Panc1 (cell line): Measurements from ENCODE around the gene CCL20. TPM values are rescaled to one million over a fixed set of nuclear protein-coding genes. Genes with fewer than 3 reads are reported as not detected.

Experiments
- ATAC-seq: fragments of 200-7000 bp; cut with Tn5 transposase; 2 replicates; pipeline ENCODE4 v1.9.1; 2020; ENCODE audit warnings: mild to moderate bottlenecking, moderate library complexity
- BruUV-seq: library from RNA; stranded (reverse); fragments of 400-500 nt; replicated peaks from 2 replicates; lab custom pipeline; 2021; lab: Mats Ljungman, UMichigan
- CTCF ChIA-PET: fragments of 300-600 bp; sonication (Branson Sonifier 250); formaldehyde crosslinking; loops from one replicate; lab custom pipeline; 2022; ENCODE audit warnings: antibody characterized with exemption; lab: Charles Lee
- POLR2A ChIA-PET: fragments of 300-600 bp; sonication (Branson Sonifier 250); formaldehyde crosslinking; loops from one replicate; lab custom pipeline; 2022; ENCODE audit warnings: antibody characterized with exemption; lab: Charles Lee
- DNase-seq: peaks from one replicate; pipeline ENCODE4 v3.0.0-alpha.2; 2010; ENCODE audit warnings: low read depth, low spot score
- H3K27ac ChIP-seq: 2 replicates; pipeline ENCODE4 v1.5.1; 2011; ENCODE audit warnings: mild to moderate bottlenecking, low read length, inconsistent platforms
- H3K27me3 ChIP-seq: fragments of 200-500 bp; sonication (Bioruptor generic); 2 replicates; pipeline ENCODE4 v1.6.0; 2014; ENCODE audit warnings: low read length, inconsistent platforms; ENCODE audit not compliant: control insufficient read depth, insufficient read depth
- H3K36me3 ChIP-seq: fragments of 200-500 bp; sonication (Bioruptor generic); 2 replicates; pipeline ENCODE4 v1.5.1; 2014; ENCODE audit warnings: inconsistent platforms, mild to moderate bottlenecking, low read length, moderate library complexity; ENCODE audit not compliant: control insufficient read depth, insufficient read depth
- H3K4me1 ChIP-seq: 2 replicates; pipeline ENCODE4 v1.5.1; 2011; ENCODE audit warnings: inconsistent platforms, mild to moderate bottlenecking, low read length, moderate library complexity; ENCODE audit not compliant: control insufficient read depth, insufficient read depth
- H3K4me3 ChIP-seq, 2 experiments: 2 replicates each; pipeline ENCODE4 v1.5.1; 2011 to 2012; ENCODE audit warnings: low read depth in 2 of 2, low read length in 2 of 2, mild to moderate bottlenecking in 2 of 2, inconsistent platforms in 1 of 2, moderate library complexity in 1 of 2
- H3K9me3 ChIP-seq: fragments of 200-500 bp; sonication (Bioruptor generic); 2 replicates; pipeline ENCODE4 v1.5.1; 2014; ENCODE audit warnings: low read depth, mild to moderate bottlenecking, inconsistent platforms, low read length, moderate library complexity; ENCODE audit not compliant: control insufficient read depth, insufficient read depth
- POLR2AphosphoS5 ChIP-seq: IDR thresholded peaks from 2 replicates; pipeline ENCODE4 v1.6.1; 2012; ENCODE audit warnings: mild to moderate bottlenecking, low read depth, low read length, moderate library complexity
- SIN3A ChIP-seq: IDR thresholded peaks from 2 replicates; pipeline ENCODE4 v1.6.1; 2012; ENCODE audit warnings: low read depth, mild to moderate bottlenecking, low read length, moderate library complexity, borderline replicate concordance; ENCODE audit not compliant: insufficient read depth
- TCF7L2 ChIP-seq: IDR thresholded peaks from 2 replicates; pipeline ENCODE4 v1.6.1; 2011; ENCODE audit warnings: mild to moderate bottlenecking, low read depth, low read length, inconsistent platforms
- in situ Hi-C: cut with HindIII; loops from 2 replicates; pipeline ENCODE4 v1.10.0; 2016; ENCODE audit warnings: low sequenced_read_pairs, low pct_unique_long_range_greater_than_20kb
- intact Hi-C: fragments of 100-400 bp; cut with micrococcal nuclease; formaldehyde crosslinking; loops from one replicate; pipeline ENCODE4 v1.10.0; 2022; ENCODE audit not compliant: unreplicated experiment
- total RNA-seq: library from RNA; stranded (reverse); gene quantifications from one replicate; pipeline ENCODE4 v1.2.1, GENCODE V29; 2021; ENCODE audit not compliant: unreplicated experiment
- TF ChIP-seq, protein P1 (sequence below): fragments of 450-650 bp; IDR thresholded peaks from 2 replicates; pipeline ENCODE4 v1.5.1; 2017; ENCODE audit warnings: mild to moderate bottlenecking
- TF ChIP-seq, protein P2 (sequence below), 2 experiments: IDR thresholded peaks; 2 replicates each; pipeline ENCODE4 v1.6.1; 2011 to 2012; ENCODE audit warnings: low read depth in 2 of 2, control low read depth in 1 of 2, low read length in 1 of 2, mild to moderate bottlenecking in 1 of 2, moderate library complexity in 1 of 2; ENCODE audit not compliant: insufficient read depth in 1 of 2

CCL20 gene
- total RNA-seq, 1 experiment from 2014 or later: not detected

DNA sequence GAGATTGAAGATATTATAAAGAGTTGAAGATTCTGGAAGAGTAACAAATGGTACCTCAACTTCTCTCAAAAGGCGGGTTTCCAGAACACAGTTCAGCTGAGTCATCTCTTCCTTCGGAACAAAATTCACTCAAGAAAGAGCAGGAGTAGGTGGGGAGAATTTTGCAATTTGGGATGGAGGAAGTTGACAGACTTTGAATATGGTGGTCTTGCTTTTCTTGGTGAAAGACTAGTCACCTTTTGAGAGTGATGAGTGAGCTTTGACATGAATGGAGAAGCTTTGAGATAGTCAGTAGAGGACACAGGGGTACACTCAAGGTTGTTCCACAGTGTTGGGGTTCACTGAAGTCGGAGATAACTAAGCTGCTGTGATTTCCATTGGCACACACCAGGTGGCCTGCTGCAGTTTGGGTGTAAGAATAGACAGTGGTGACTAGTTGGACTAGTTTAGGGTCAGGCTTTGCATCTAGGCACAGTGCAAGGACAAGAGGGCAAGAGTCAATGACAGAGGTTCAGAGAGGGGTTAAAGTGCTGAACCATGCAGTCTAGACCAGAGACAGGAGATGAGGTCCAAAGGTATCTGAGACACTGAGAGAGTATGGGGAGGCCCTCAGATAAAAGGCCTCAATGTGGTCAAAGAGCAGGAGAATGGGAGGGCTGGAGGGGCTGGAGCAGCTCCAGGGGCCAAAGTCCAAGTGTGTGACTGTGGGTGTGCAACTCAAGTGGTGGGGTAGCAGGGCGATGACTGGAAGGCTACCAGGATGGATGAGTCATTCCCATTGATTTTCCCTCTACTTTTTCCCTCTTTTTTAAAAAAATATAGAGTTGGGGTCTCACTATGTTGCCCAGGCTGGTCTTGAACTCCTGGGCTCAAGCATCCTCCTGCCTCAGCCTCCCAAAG lies 7.7 kb downstream of the CCL20 start:
- peaks cover 5% of the 10 kb centered on the region; the same call in 1 of the 2 replicates for H3K4me1 ChIP-seq
- CTCF ChIA-PET: no interaction called here
- no peak for ATAC-seq

DNA sequence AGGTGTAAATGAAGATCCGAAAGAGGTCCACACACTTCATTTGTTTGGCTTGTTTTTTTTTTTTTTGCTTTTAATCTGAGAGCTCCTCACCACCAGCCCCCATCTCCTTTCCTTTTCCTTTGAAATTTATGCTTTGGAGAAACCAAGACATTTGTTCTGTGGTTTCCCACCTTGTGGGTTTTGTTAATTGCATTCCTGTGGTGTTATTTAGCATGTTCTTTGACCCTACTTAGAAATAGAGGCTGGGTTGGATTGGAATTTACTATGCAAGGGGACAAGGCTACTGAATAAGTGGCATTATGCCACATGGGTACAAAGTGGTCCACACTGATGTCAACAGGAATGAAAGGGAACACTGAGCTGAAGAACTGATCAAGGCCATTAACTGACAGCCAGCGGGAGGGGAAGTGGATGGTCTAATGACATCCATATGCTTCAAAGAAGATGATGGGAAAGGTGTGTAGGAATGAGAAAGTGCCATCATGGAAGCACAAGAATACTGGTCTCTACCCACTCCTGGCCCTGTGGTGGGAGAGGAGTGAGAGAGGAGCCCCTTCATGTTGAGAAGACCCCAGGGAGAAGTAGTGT lies 8.9 kb downstream of the CCL20 start:
- no peaks in the 10 kb centered on the region for H3K27me3 ChIP-seq
- peaks cover 5% of the 10 kb centered on the region; the same call in 1 of the 2 replicates for H3K4me1 ChIP-seq
- no peak for ATAC-seq
- CTCF ChIA-PET: no interaction called here
- no peak overlapping the region for H3K4me3 ChIP-seq
- POLR2A ChIA-PET: no interaction called here
- BruUV-seq: no TSS peak
- DNase-seq: no peak
- no peaks in the 10 kb centered on the region for H3K36me3 ChIP-seq
- no peak overlapping the region for H3K27ac ChIP-seq
- TF ChIP-seq, protein P1, sequence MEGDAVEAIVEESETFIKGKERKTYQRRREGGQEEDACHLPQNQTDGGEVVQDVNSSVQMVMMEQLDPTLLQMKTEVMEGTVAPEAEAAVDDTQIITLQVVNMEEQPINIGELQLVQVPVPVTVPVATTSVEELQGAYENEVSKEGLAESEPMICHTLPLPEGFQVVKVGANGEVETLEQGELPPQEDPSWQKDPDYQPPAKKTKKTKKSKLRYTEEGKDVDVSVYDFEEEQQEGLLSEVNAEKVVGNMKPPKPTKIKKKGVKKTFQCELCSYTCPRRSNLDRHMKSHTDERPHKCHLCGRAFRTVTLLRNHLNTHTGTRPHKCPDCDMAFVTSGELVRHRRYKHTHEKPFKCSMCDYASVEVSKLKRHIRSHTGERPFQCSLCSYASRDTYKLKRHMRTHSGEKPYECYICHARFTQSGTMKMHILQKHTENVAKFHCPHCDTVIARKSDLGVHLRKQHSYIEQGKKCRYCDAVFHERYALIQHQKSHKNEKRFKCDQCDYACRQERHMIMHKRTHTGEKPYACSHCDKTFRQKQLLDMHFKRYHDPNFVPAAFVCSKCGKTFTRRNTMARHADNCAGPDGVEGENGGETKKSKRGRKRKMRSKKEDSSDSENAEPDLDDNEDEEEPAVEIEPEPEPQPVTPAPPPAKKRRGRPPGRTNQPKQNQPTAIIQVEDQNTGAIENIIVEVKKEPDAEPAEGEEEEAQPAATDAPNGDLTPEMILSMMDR: no peak
- TF ChIP-seq POLR2AphosphoS5: no peak
- TF ChIP-seq, protein P2, sequence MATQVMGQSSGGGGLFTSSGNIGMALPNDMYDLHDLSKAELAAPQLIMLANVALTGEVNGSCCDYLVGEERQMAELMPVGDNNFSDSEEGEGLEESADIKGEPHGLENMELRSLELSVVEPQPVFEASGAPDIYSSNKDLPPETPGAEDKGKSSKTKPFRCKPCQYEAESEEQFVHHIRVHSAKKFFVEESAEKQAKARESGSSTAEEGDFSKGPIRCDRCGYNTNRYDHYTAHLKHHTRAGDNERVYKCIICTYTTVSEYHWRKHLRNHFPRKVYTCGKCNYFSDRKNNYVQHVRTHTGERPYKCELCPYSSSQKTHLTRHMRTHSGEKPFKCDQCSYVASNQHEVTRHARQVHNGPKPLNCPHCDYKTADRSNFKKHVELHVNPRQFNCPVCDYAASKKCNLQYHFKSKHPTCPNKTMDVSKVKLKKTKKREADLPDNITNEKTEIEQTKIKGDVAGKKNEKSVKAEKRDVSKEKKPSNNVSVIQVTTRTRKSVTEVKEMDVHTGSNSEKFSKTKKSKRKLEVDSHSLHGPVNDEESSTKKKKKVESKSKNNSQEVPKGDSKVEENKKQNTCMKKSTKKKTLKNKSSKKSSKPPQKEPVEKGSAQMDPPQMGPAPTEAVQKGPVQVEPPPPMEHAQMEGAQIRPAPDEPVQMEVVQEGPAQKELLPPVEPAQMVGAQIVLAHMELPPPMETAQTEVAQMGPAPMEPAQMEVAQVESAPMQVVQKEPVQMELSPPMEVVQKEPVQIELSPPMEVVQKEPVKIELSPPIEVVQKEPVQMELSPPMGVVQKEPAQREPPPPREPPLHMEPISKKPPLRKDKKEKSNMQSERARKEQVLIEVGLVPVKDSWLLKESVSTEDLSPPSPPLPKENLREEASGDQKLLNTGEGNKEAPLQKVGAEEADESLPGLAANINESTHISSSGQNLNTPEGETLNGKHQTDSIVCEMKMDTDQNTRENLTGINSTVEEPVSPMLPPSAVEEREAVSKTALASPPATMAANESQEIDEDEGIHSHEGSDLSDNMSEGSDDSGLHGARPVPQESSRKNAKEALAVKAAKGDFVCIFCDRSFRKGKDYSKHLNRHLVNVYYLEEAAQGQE (IDR thresholded peaks at IDR 0.05; ENCODE audit: insufficient read depth in 1 of 2, low read depth in 2 of 2, low read length in 1 of 2): no peak
- in situ Hi-C loops (no loop called here), intact Hi-C loops (no loop called here)
- no peaks in the 10 kb centered on the region; the same call in 1 of the 2 replicates for H3K9me3 ChIP-seq

More for the DNA sequence above, 7.7 kb downstream of the CCL20 start:
- H3K9me3 ChIP-seq: no peaks in the 10 kb centered on the region; the same call in 1 of the 2 replicates
- no TSS peak for BruUV-seq
- H3K4me3 ChIP-seq: no peak overlapping the region
- H3K27me3 ChIP-seq: no peaks in the 10 kb centered on the region
- intact Hi-C loops (no loop called here), in situ Hi-C loops (no loop called here)
- no peaks in the 10 kb centered on the region for H3K36me3 ChIP-seq
- TF ChIP-seq, protein P1: no peak
- TF ChIP-seq TCF7L2 (no peak), SIN3A (no peak)
- TF ChIP-seq, protein P2 (IDR thresholded peaks at IDR 0.05; ENCODE audit: insufficient read depth in 1 of 2, low read depth in 2 of 2, low read length in 1 of 2): no peak
- DNase-seq: no peak
- POLR2A ChIA-PET: no interaction called here
- H3K27ac ChIP-seq: no peak overlapping the region
